Measurements from ENCODE around the gene LPCAT3.
A peak's percentile ranks its signal among the peaks of the same experiment; 100 is the strongest.

DNA sequence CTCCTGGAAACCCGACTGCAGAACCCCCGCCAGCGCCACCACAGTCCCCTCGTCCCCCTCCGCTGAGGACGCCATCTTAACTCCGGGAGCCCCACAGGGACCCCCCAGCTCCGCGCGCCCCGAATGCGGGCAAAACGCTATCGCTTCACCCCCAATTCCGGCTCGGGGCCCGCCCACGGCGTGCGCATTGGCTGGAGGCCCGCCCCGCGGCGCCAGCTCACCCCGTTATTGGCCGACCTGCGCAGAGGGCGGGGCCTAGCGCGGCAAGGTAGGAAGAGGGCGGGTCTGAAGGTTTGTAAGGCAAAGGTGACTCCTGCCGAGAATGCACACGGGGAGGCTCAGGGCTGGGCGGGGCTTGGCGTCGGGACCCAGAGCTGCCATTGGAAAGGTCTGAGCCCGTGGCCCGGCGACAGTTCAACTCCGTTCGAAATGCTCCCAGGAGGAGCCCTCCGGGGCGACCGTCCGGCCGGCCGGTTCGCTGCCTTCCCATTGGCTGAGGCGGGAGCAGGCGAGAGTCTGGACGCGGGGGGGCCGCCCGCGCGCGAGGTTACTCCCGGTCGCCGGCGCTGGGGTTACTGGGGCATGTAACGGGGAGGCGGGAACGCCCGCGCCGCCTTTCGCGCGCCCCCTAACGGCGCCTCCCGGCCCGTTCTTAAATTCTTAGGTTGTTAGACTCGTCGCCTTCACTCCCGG lies at the start of gene LPCAT3:
- TF ChIP-seq CTCF (IDR thresholded peaks at IDR 0.05) (peak; percentile 78 to 93 (median 84)), POLR2A (IDR thresholded peaks at IDR 0.05) (peak; percentile 70 to 73), POLR2AphosphoS5 (IDR thresholded peaks at IDR 0.05) (peak; percentile 81), EP300 (IDR thresholded peaks at IDR 0.05) (no peak)
